Measurements from ENCODE around the gene AQP7.

AQP7 gene

DNA sequence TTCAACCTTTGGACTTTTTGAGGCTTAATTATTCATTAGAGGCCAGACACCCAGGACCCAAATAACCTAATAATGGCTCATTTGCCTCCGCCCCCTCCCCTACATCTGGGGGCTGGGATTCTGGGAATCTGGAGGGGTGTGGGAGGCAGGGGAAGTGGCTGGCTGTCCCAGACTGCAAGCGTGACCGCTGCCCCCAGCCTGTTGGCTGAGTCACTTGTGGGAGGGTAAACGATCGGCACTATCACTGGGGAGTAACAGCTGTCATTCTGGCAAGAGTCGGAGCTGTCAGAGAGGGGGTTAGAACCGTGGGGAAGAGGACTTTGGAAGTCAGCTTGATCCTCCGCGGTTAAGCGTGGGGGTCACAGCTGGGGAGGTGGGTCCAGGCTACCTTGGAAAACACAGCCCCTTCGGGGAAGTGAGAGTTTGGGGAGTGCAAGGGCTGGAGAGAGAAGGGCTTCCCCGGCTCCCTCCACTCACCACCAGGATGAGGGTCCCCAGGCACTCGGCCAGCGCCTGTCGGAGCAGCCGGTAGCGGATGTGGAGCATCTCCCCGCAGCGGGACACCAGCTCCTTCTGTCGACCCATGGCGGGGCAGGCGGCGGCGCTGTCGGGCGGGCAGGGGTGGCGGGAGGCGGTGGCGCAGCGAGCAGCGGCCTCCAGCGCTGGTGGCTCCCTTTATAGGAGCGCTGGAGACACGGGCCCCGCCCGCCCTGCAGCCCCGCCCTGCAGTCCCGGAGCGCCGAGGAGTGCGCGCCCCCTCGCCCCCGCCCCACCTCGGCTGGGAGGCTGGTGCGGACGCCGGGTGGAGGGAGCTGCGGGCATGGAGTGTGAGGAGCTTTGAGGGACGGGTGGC lies 44.8 kb upstream of the AQP7 start, which contains the start of gene AQP3:
Gene AQP3, minus strand, starts transcription at position 648 of the 853 bp plus-strand sequence. Its CDS starts 63 bp downstream, at position 585.
- Histone ChIP-seq H2AFZ (ENCODE audit: low read length) (peak within 1 kb of the TSS; percentile 84), H3K27ac (ENCODE audit: low read length) (peak within 1 kb of the TSS; percentile 93), H3K9ac (ENCODE audit: low read length) (peak within 1 kb of the TSS; percentile 84), H4K20me1 (ENCODE audit: insufficient read depth, low read length) (no peaks in the 10 kb centered on the region), H3K36me3 (replicated peaks; ENCODE audit: insufficient read depth, low read length) (peaks cover 4% of the 10 kb centered on the region), H3K79me2 (ENCODE audit: low read length) (peaks cover 48% of the 10 kb centered on the region), H3K9me3 (replicated peaks; ENCODE audit: insufficient read depth, low read length) (no peaks in the 10 kb centered on the region), H3K9me2 (replicated peaks; ENCODE audit: insufficient read depth, low read length) (no peaks in the 10 kb centered on the region), H3K4me1 (ENCODE audit: low read length) (peaks cover 17% of the 10 kb centered on the region), H3K4me2 (ENCODE audit: low read depth, low read length) (peak within 1 kb of the TSS; percentile 96), H3K27me3 (replicated peaks; ENCODE audit: insufficient read depth, low read length) (no peaks in the 10 kb centered on the region), H3K4me3 (ENCODE audit: low read length) (peak within 1 kb of the TSS; percentile 92), H3F3A (ENCODE audit: insufficient read depth, low read length) (peaks cover 18% of the 10 kb centered on the region)
- TF ChIP-seq EZH2 (optimal IDR thresholded peaks at IDR 0.05; ENCODE audit: low read depth, low read length): no peak
- TF ChIP-seq, protein P1, sequence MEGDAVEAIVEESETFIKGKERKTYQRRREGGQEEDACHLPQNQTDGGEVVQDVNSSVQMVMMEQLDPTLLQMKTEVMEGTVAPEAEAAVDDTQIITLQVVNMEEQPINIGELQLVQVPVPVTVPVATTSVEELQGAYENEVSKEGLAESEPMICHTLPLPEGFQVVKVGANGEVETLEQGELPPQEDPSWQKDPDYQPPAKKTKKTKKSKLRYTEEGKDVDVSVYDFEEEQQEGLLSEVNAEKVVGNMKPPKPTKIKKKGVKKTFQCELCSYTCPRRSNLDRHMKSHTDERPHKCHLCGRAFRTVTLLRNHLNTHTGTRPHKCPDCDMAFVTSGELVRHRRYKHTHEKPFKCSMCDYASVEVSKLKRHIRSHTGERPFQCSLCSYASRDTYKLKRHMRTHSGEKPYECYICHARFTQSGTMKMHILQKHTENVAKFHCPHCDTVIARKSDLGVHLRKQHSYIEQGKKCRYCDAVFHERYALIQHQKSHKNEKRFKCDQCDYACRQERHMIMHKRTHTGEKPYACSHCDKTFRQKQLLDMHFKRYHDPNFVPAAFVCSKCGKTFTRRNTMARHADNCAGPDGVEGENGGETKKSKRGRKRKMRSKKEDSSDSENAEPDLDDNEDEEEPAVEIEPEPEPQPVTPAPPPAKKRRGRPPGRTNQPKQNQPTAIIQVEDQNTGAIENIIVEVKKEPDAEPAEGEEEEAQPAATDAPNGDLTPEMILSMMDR (IDR thresholded peaks at IDR 0.05; ENCODE audit: low read length): peak; percentile 52
- peak; percentile 83 for DNase-seq

DNA sequence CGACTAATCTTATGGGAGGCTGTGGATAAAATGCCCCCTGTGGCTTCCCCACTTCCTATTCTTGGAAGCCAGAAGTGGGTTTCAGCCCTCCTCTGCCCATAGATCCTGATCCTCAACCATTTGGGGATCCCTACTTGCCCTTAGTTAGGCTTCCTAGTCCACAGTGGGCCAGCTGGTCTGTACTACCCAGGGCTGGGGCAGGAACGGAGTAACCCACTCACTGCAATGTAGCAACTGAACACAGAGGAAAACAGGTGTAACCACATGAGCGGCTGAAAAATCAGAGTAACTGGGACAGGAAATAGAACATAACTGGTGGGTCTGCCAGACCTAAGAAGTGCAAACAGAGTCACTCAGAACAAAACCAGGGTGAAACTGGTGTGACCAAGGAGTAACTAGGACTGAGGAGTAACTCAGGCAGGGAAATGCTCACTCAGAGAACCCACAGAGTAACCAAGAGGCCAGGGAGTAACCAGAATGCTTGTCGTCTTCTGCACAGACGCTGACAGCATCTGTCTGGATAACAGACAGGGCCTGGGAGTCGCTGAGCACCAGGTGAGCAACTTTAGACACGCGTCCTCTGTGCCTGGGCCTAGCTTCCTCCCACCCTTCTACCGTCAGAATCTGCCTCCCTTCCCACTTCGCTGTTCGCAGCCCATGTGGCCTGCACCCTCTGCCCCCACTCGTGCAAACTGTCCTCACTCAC lies 44.0 kb upstream of the AQP7 start:
- Histone ChIP-seq H3K9me3 (replicated peaks; ENCODE audit: insufficient read depth, low read length) (no peaks in the 10 kb centered on the region), H4K20me1 (ENCODE audit: insufficient read depth, low read length) (no peaks in the 10 kb centered on the region), H3K27ac (ENCODE audit: low read length) (peak overlapping the region; percentile 93), H3K9me2 (replicated peaks; ENCODE audit: insufficient read depth, low read length) (no peaks in the 10 kb centered on the region), H3K4me3 (ENCODE audit: low read length) (peak overlapping the region; percentile 92), H2AFZ (ENCODE audit: low read length) (peak overlapping the region; percentile 71), H3K36me3 (replicated peaks; ENCODE audit: insufficient read depth, low read length) (peaks cover 4% of the 10 kb centered on the region), H3K4me2 (ENCODE audit: low read depth, low read length) (peak overlapping the region; percentile 96), H3F3A (ENCODE audit: insufficient read depth, low read length) (peaks cover 17% of the 10 kb centered on the region), H3K27me3 (replicated peaks; ENCODE audit: insufficient read depth, low read length) (no peaks in the 10 kb centered on the region), H3K9ac (ENCODE audit: low read length) (peak overlapping the region; percentile 84), H3K4me1 (ENCODE audit: low read length) (peaks cover 16% of the 10 kb centered on the region), H3K79me2 (ENCODE audit: low read length) (peaks cover 48% of the 10 kb centered on the region)
- no peak for TF ChIP-seq EZH2phosphoT487 (IDR thresholded peaks at IDR 0.05; ENCODE audit: low read length)
- TF ChIP-seq, protein P1 (IDR thresholded peaks at IDR 0.05; ENCODE audit: low read length): no peak
- no peak for TF ChIP-seq EZH2 (optimal IDR thresholded peaks at IDR 0.05; ENCODE audit: low read depth, low read length)
- DNase-seq: peak; percentile 86

DNA sequence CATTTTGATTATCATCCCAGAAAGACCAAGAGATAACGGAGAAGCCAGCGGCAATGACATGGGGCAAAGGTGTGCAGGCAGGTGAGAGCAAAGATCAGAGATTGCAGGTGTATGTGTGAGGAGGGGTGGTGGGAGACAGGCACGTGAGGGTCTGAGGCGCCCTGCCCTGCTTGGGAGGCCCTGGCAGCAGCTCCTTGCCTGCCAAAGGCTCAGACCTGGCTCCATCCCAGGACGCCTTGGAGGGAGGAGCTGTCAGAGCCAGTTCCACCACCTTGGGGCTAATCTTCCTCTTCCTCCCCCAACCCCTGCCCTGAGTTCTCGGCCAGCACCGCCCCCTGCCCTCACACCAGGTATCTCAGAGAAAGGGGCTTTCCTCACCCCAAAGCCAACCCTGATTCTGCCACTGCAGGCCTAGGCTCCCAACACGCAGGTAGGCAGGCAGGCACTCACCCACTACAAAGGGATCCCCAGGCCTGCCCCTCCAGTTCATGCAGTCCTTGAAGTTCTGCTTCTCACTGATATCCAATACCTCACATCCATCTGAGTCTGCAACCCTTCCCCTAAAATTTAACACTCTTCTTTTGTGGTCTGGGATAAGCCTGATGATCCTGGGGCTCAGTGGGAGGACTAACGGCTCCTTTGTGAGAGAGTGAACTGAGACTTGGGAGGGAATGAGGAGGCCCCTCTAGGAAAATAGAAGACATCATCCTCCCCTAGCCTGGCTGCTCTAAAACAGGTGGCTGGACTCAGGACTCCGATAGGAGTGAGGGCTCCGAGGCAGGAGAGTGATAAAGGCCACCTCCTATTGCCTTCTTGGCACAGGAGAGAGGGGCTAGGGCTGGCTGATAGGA lies 43.2 kb upstream of the AQP7 start:
- H3K27ac ChIP-seq (ENCODE audit: low read length): peak overlapping the region; percentile 93; the same call in 1 of the 2 replicates
- H3K9ac ChIP-seq (ENCODE audit: low read length): peak overlapping the region; percentile 84

More for the DNA sequence above, 43.2 kb upstream of the AQP7 start:
- TF ChIP-seq EZH2 (optimal IDR thresholded peaks at IDR 0.05; ENCODE audit: low read depth, low read length): no peak
- no peak for TF ChIP-seq EZH2phosphoT487 (IDR thresholded peaks at IDR 0.05; ENCODE audit: low read length)
- TF ChIP-seq, protein P1 (IDR thresholded peaks at IDR 0.05; ENCODE audit: low read length): no peak
- Histone ChIP-seq H3K79me2 (ENCODE audit: low read length) (peaks cover 48% of the 10 kb centered on the region), H3F3A (ENCODE audit: insufficient read depth, low read length) (peaks cover 17% of the 10 kb centered on the region), H3K9me3 (replicated peaks; ENCODE audit: insufficient read depth, low read length) (no peaks in the 10 kb centered on the region), H3K4me3 (ENCODE audit: low read length) (peak overlapping the region; percentile 92), H3K27me3 (replicated peaks; ENCODE audit: insufficient read depth, low read length) (no peaks in the 10 kb centered on the region), H3K36me3 (replicated peaks; ENCODE audit: insufficient read depth, low read length) (peaks cover 4% of the 10 kb centered on the region), H3K9me2 (replicated peaks; ENCODE audit: insufficient read depth, low read length) (no peaks in the 10 kb centered on the region), H2AFZ (ENCODE audit: low read length) (no peak overlapping the region), H3K4me2 (ENCODE audit: low read depth, low read length) (peak overlapping the region; percentile 96), H3K4me1 (ENCODE audit: low read length) (peaks cover 16% of the 10 kb centered on the region), H4K20me1 (ENCODE audit: insufficient read depth, low read length) (no peaks in the 10 kb centered on the region)
- no peak for DNase-seq
